GM12878 (cell line): ENCODE results near the gene BRD3. TPM values are rescaled to one million over a fixed set of nuclear protein-coding genes. Genes with fewer than 3 reads are reported as not detected.

Experiments used
- ATAC-seq: fragments of 200-7000 bp; cut with Tn5 transposase; 3 replicates; pipeline ENCODE4 v1.9.1; 2020; ENCODE audit warnings: mild to moderate bottlenecking, moderate library complexity
- BruUV-seq: library from RNA; stranded (reverse); fragments of 400-500 nt; replicated peaks from 2 replicates; lab custom pipeline; 2021; lab: Mats Ljungman, UMichigan
- CTCF ChIA-PET: fragments of 300-600 bp; sonication (Branson Sonifier 250); formaldehyde crosslinking; extraction: SDS; loops from one replicate; lab custom pipeline; 2021; ENCODE audit warnings: inconsistent platforms; lab: Yijun Ruan, JAX
- POLR2A ChIA-PET: fragments of 350-600 bp; formaldehyde crosslinking; extraction: SDS; loops from one replicate; lab custom pipeline; 2021; ENCODE audit warnings: inconsistent platforms; lab: Charles Lee
- RAD21 ChIA-PET: fragments of 300-600 bp; sonication (Branson Sonifier 250); formaldehyde crosslinking; loops from one replicate; lab custom pipeline; 2023; ENCODE audit warnings: antibody characterized with exemption; ENCODE audit not compliant: unreplicated experiment; lab: Charles Lee
- SMC1A ChIA-PET: fragments of 300-600 bp; sonication (Branson Sonifier 250); formaldehyde crosslinking; loops from one replicate; lab custom pipeline; 2023; ENCODE audit not compliant: unreplicated experiment, uncharacterized antibody; lab: Charles Lee
- DNase-seq: peaks from one replicate; pipeline ENCODE4 v3.0.0-alpha.2; 2011; ENCODE audit warnings: low read depth, low spot score
- FAIRE-seq: peaks from 3 replicates; lab custom pipeline; 2011; peaks lifted over from hg19 to GRCh38; lab: Jason Lieb, UNC
- H2AFZ ChIP-seq: 2 replicates; pipeline ENCODE4 v1.6.0; 2011; ENCODE audit warnings: low read depth, low read length, control low read depth; ENCODE audit not compliant: control insufficient read depth
- H3K27ac ChIP-seq: 2 replicates; pipeline ENCODE4 v1.5.1; 2011; ENCODE audit warnings: control low read depth; ENCODE audit not compliant: control insufficient read depth, insufficient read depth
- H3K27me3 ChIP-seq, 2 experiments: replicated peaks in 1 of 2; 2 replicates each; pipeline versions ENCODE4 v1.6.0 to v1.6.1; 2011; ENCODE audit warnings: low read length in 1 of 2; ENCODE audit not compliant: control insufficient read depth in 2 of 2, insufficient read depth in 2 of 2
- H3K36me3 ChIP-seq, 2 experiments: 2 replicates each; pipeline ENCODE4 v1.5.1; 2011; ENCODE audit warnings: low read length in 1 of 2; ENCODE audit not compliant: control insufficient read depth in 2 of 2, insufficient read depth in 2 of 2
- H3K4me1 ChIP-seq: 2 replicates; pipeline ENCODE4 v1.6.1; 2011; ENCODE audit warnings: mild to moderate bottlenecking, low read length, moderate library complexity, mixed read lengths; ENCODE audit not compliant: control insufficient read depth, insufficient read depth
- H3K4me2 ChIP-seq: 2 replicates; pipeline ENCODE4 v1.6.0; 2011; ENCODE audit warnings: control low read depth; ENCODE audit not compliant: control insufficient read depth, insufficient read depth
- H3K4me3 ChIP-seq: fragments of 200-600 bp; sonication (generic); 2 replicates; pipeline ENCODE4 v1.5.1; 2016
- H3K79me2 ChIP-seq: 2 replicates; pipeline ENCODE4 v1.6.0; 2011; ENCODE audit warnings: low read length; ENCODE audit not compliant: control insufficient read depth, insufficient read depth
- H3K9ac ChIP-seq: 2 replicates; pipeline ENCODE4 v1.8.0; 2011; ENCODE audit warnings: low read length, control low read depth, mixed read lengths; ENCODE audit not compliant: control insufficient read depth, insufficient read depth
- H3K9me3 ChIP-seq: replicated peaks from 3 replicates; pipeline ENCODE4 v1.5.1; 2011; ENCODE audit warnings: mild to moderate bottlenecking, low read length; ENCODE audit not compliant: control insufficient read depth, insufficient read depth
- H4K20me1 ChIP-seq: 2 replicates; pipeline ENCODE4 v1.6.0; 2011; ENCODE audit not compliant: control insufficient read depth, insufficient read depth
- BCL11A ChIP-seq: IDR thresholded peaks from 2 replicates; pipeline ENCODE4 v1.6.1; 2011; ENCODE audit warnings: low read depth, low read length
- BHLHE40 ChIP-seq, 2 experiments: fragments of 450-650 bp in 1 of 2; IDR thresholded peaks; 2 replicates each; pipeline ENCODE4 v1.6.1; 2011 to 2017; ENCODE audit warnings: low read depth in 2 of 2, borderline replicate concordance in 1 of 2, improper control_type of control experiment in 1 of 2, low read length in 1 of 2, mild to moderate bottlenecking in 1 of 2
- CBFB ChIP-seq: IDR thresholded peaks from 2 replicates; pipeline ENCODE4 v1.6.1; 2016; ENCODE audit warnings: antibody characterized with exemption, low read depth
- CBX5 ChIP-seq: sonication (generic); IDR thresholded peaks from 2 replicates; pipeline ENCODE4 v1.6.1; 2016; ENCODE audit warnings: low read depth, moderate library complexity, mild to moderate bottlenecking, inconsistent platforms
- EP300 ChIP-seq, 2 experiments: fragments of 150-350 bp in 1 of 2; IDR thresholded peaks; 2 replicates each; pipeline ENCODE4 v1.6.1; 2011 to 2012; ENCODE audit warnings: low read depth in 2 of 2, low read length in 2 of 2, borderline replicate concordance in 1 of 2, improper control_type of control experiment in 1 of 2, inconsistent platforms in 1 of 2; ENCODE audit not compliant: control insufficient read depth in 1 of 2
- ETV6 ChIP-seq, 2 experiments: fragments of 450-650 bp in 1 of 2; IDR thresholded peaks in 1 of 2; conservative IDR thresholded peaks in 1 of 2; 2 replicates each; pipeline ENCODE4 v1.6.1; 2014; ENCODE audit warnings: antibody characterized with exemption in 1 of 2, borderline replicate concordance in 1 of 2, low read depth in 1 of 2, mild to moderate bottlenecking in 1 of 2, moderate library complexity in 1 of 2
- HDGF ChIP-seq: fragments of 450-650 bp; IDR thresholded peaks from 2 replicates; pipeline ENCODE4 v1.6.1; 2016; ENCODE audit warnings: antibody characterized with exemption
- IKZF1 ChIP-seq: fragments of 450-650 bp; conservative IDR thresholded peaks from 2 replicates; pipeline ENCODE4 v1.6.1; 2017; ENCODE audit warnings: antibody characterized with exemption, mild to moderate bottlenecking
- WGBS: methylation state at CpG from one replicate; pipeline ENCODE4 v1.1.6; 2016; ENCODE audit warnings: low lambda C conversion rate; ENCODE audit not compliant: insufficient replicate concordance, insufficient coverage; ENCODE audit errors: missing lambda C conversion rate; 5-methylcytosine and 5-hydroxymethylcytosine counted together
- in situ Hi-C: fragments of 300-500 bp; cut with MboI; formaldehyde crosslinking; loops from 9 replicates; pipeline ENCODE4 v1.14.3; 2018; ENCODE audit warnings: mixed read lengths
- intact Hi-C: fragments of 100-400 bp; cut with micrococcal nuclease; formaldehyde crosslinking; loops from one replicate; pipeline ENCODE4 v1.14.2; 2022; ENCODE audit not compliant: unreplicated experiment
- polyA plus RNA-seq, 11 experiments: library from polyadenylated mRNA; depleted of rRNA in 4 of 11; unstranded in 6 of 11; stranded (reverse) in 5 of 11; fragments of >200 nt; fragmentation: Nextera tagmentation in 4 of 11; fragmentation: Illumina TruSeq in 1 of 11; extraction: Ambion mirVana in 4 of 11; extraction: Trizol in 1 of 11; gene quantifications; 1 replicate in 1 of 11; 2 replicates in 10 of 11; pipeline versions ENCODE4 v1.2.1 to v1.2.3, GENCODE V29; 2011 to 2016; ENCODE audit warnings: inconsistent platforms in 2 of 11, missing spikeins in 2 of 11, low read depth in 1 of 11
- total RNA-seq, 4 experiments: library from RNA; depleted of rRNA in 3 of 4; stranded (reverse); fragments of >200 nt in 3 of 4; fragmentation: Illumina TruSeq in 1 of 4; extraction: Trizol in 1 of 4; gene quantifications; 2 replicates each; pipeline versions ENCODE4 v1.2.1 to v1.2.3, GENCODE V29; 2013 to 2021

BRD3 gene
- total and polyA plus RNA-seq, 10 of the 15 experiments (the other 5 are each of a cell fraction or from before 2014, with no cell fraction given): 0.53 to 20.8 (median 4.8) TPM

DNA sequence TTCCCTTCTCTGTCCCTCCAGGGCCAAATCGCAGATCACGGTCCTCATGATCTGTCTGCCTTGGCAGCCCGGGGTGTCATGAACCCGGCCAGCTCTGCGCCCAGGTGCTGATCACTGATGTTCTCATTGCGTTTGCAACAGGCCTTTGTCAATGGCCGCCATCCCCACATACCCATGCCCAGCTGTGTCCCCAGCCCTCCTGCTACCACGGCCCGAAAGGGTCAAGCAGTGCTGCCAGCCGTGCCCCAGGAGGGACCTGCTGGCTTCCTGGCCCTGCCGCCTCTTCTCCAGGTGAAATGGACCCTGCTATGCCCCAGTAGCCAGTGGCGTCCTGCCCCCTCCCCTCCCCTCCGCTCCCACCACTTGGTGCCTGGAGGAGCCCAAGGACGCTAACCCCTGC, 62.9 kb downstream of the BRD3 start:
- H3K4me3 ChIP-seq: no peak overlapping the region
- H3K27ac ChIP-seq: no peak overlapping the region
- H2AFZ ChIP-seq: no peak overlapping the region
- no peak for DNase-seq
- no peak overlapping the region for H3K4me2 ChIP-seq
- H3K9me3 ChIP-seq: no peaks in the 10 kb centered on the region; the same call in 2 of the 3 replicates
- POLR2A ChIA-PET: no interaction called here
- no peak for ATAC-seq
- CTCF ChIA-PET: interaction anchor here (1.0 kb wide), 2 partner anchors 10 to 222 kb away, joined by 3 to 6 read pairs; no protein-coding TSS in a partner anchor
- in situ Hi-C loops: loop anchor here (25.0 kb wide), 1 partner anchor 468 kb away; the partner anchor contains the start of gene ADAMTSL2
- H3K27me3 ChIP-seq: no peaks in the 10 kb centered on the region; a peak in 2 of 4 replicates
- TF ChIP-seq ETV6 (conservative IDR thresholded peaks at IDR 0.05 in 1 of 2, IDR thresholded peaks at IDR 0.05 in 1 of 2; ENCODE audit: borderline replicate concordance in 1 of 2, low read depth in 1 of 2) (no peak), IKZF1 (no peak), BCL11A (no peak), HDGF (no peak), CBFB (no peak), CBX5 (no peak)
- TF ChIP-seq, all 136 proteins: peak for 0
- SMC1A ChIA-PET: no interaction called here
- Histone ChIP-seq H3K36me3 (no peaks in the 10 kb centered on the region), H3K4me1 (no peaks in the 10 kb centered on the region), H3K9ac (no peak overlapping the region), H3K79me2 (no peaks in the 10 kb centered on the region), H4K20me1 (no peaks in the 10 kb centered on the region)
- FAIRE-seq: no peak
- WGBS: 46% methylated on average over 14 of the region's 14 CpGs
- BruUV-seq: no TSS peak
- intact Hi-C loops: no loop called here
- RAD21 ChIA-PET: no interaction called here

- no peak for DNase-seq
- Histone ChIP-seq H4K20me1 (no peaks in the 10 kb centered on the region), H2AFZ (no peak overlapping the region), H3K27ac (no peak overlapping the region), H3K9me3 (no peaks in the 10 kb centered on the region; the same call in 2 of the 3 replicates), H3K79me2 (no peaks in the 10 kb centered on the region), H3K4me2 (no peak overlapping the region), H3K27me3 (no peaks in the 10 kb centered on the region; a peak in 2 of 4 replicates), H3K4me1 (no peaks in the 10 kb centered on the region), H3K9ac (no peak overlapping the region), H3K4me3 (no peak overlapping the region), H3K36me3 (no peaks in the 10 kb centered on the region)
- CTCF ChIA-PET: interaction anchor here (1.0 kb wide), 1 partner anchor 9 kb away, joined by 3 read pairs; no protein-coding TSS in a partner anchor
- no TSS peak for BruUV-seq
- intact Hi-C loops (no loop called here), in situ Hi-C loops (loop anchor here (25.0 kb wide), 1 partner anchor 467 kb away; the partner anchor contains the start of gene ADAMTSL2)
- TF ChIP-seq BHLHE40 (IDR thresholded peaks at IDR 0.05; ENCODE audit: borderline replicate concordance in 1 of 2, low read depth in 2 of 2, low read length in 1 of 2) (peak in 1 of 2 experiments; percentile 69; a peak in 2 of 4 replicates), EP300 (IDR thresholded peaks at IDR 0.05; ENCODE audit: borderline replicate concordance in 1 of 2, control insufficient read depth in 1 of 2, low read depth in 2 of 2, low read length in 2 of 2) (no peak)
- SMC1A ChIA-PET: interaction anchor here (0.6 kb wide), 1 partner anchor 1286 kb away, joined by 3 read pairs; no protein-coding TSS in a partner anchor
- RAD21 ChIA-PET: no interaction called here
- POLR2A ChIA-PET: no interaction called here
- no peak; the same call in 2 of the 3 replicates for ATAC-seq
- WGBS: 32% methylated on average over 20 of the region's 20 CpGs
- no peak for FAIRE-seq
Measured at GRCh38 chr9:134004131-134004873, 63.5 kb downstream of the BRD3 start.
